ENCODE results near the gene CCDC74A. TPM values are rescaled to one million over a fixed set of nuclear protein-coding genes. Genes with fewer than 3 reads are reported as not detected.
"Not testable (repeated sequence)": the region's sequence is repeated elsewhere in the genome, so short reads cannot be mapped to it uniquely, and the experiment has no call there.

Gene CCDC74A
- total RNA-seq, 6 experiments from 2014 or later: 0.20 to 1.2 (median 0.56) TPM

DNA sequence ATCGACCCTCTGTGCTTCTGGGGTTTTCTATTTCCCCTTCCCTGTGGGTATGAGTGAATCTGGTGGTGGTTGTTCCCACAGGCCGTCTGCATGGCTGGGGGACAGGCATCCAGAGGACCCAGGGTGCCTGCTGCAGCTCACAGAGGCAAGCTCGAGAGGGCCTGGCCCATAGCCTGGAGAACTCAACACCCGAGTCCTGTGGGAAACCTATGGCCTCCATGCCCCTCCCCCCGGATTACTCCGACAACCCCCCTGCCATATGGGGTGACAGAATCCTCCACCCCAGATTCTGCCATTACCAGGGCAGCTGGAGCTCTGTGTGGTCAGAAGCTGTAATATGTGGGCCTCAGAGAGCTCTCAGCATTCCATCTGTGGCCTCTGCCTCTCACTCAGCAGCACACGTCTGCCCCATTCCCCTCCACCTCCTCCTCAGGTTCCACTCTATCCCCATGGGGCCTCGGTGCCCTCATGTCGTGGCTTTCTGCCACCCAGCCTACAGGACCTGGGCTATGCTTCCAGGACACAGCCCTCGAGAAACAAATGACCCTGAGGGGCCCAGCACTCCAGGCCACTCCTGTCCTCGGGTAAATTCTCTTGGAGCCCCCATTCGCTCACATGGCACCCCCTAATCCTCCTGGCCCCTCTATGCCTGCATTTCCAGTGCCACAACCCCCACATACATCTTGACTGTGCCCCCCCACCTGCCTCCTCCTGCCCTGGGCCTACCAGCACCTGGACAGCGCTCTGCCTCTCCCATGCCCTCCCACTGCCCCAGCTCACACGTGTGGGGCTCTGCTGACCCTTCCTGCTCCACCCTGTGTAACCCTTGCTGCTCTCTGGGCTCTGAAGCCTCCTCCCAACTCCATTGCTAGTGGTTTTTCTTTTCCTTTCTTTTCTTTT is 39.1 kb upstream of the CCDC74A start:
- Histone ChIP-seq H3K4me1 (peaks cover 0 to 4% (median 0%) of the 10 kb centered on the region in 4 donors), H3K9me3 (no peaks in the 10 kb centered on the region), H3K27me3 (no peaks in the 10 kb centered on the region), H3K4me3 (no peak overlapping the region), H3K27ac (no peak overlapping the region), H3K36me3 (no peaks in the 10 kb centered on the region)
- DNase-seq: peak in 1 of 3 donors; percentile 54
- no peak for ATAC-seq
- WGBS (ENCODE audit: insufficient coverage, low coverage, low lambda C conversion rate, missing lambda C conversion rate): 80% methylated on average over 9 of the region's 14 CpGs
- TF ChIP-seq, protein P1, sequence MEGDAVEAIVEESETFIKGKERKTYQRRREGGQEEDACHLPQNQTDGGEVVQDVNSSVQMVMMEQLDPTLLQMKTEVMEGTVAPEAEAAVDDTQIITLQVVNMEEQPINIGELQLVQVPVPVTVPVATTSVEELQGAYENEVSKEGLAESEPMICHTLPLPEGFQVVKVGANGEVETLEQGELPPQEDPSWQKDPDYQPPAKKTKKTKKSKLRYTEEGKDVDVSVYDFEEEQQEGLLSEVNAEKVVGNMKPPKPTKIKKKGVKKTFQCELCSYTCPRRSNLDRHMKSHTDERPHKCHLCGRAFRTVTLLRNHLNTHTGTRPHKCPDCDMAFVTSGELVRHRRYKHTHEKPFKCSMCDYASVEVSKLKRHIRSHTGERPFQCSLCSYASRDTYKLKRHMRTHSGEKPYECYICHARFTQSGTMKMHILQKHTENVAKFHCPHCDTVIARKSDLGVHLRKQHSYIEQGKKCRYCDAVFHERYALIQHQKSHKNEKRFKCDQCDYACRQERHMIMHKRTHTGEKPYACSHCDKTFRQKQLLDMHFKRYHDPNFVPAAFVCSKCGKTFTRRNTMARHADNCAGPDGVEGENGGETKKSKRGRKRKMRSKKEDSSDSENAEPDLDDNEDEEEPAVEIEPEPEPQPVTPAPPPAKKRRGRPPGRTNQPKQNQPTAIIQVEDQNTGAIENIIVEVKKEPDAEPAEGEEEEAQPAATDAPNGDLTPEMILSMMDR (IDR thresholded peaks at IDR 0.05): no peak
- no peak for TF ChIP-seq POLR2A (IDR thresholded peaks at IDR 0.05)
- intact Hi-C loops (cut with DNase I): no loop called here

DNA sequence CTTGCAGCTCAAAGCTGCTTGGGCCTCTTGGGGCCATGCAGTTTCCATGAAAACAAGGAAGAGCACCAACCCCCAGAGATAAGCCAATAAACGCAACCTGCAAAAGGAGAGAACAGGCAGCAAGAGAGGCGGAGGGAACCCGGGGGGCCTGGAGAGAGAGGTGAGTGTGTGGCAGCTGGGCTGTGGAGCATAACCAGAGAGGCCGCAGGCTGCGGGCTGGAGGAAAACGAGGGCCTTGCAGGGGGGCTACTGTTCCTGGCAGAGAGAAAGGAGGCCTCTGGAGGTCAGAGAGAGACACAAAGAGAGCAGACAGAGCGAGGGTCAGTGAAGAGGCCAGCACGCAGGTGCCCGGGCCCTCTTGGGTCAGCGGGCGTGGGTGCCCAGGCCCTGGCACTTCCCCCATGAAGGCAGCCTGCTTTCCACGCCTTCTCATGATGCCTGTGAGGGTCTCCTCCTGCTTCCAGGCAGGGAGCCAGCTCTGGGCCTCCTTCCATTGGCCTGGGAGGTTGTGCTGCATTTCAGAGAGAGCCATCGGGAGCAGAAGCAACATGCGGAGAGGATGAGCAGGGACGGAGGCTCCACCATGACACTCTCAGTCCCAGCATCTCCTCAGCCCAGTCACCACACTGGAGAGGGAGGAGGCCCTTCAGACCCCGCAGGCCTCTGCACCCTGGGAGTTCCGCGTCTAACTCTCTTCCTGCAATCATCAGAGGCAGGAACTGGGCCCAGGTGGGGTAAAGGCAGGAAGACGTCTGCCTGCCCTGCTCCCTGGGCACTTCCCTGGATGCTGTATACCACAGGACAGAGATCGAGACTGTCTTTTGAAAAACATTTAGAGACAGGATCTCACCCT is 36.8 kb upstream of the CCDC74A start:
- peak in 1 of 3 donors; percentile 54 for DNase-seq
- H3K4me1 ChIP-seq: peaks cover 0 to 11% (median 2%) of the 10 kb centered on the region in 4 donors
- ATAC-seq; H3K9me3 ChIP-seq; H3K27me3 ChIP-seq; intact Hi-C loops (cut with DNase I); H3K36me3 ChIP-seq; H3K27ac ChIP-seq: not testable (repeated sequence)
- 75% methylated on average over 10 of the region's 20 CpGs for WGBS (ENCODE audit: insufficient coverage, low coverage, low lambda C conversion rate, missing lambda C conversion rate)
- peak overlapping the region; percentile 33 to 84 (median 40) for H3K4me3 ChIP-seq

DNA sequence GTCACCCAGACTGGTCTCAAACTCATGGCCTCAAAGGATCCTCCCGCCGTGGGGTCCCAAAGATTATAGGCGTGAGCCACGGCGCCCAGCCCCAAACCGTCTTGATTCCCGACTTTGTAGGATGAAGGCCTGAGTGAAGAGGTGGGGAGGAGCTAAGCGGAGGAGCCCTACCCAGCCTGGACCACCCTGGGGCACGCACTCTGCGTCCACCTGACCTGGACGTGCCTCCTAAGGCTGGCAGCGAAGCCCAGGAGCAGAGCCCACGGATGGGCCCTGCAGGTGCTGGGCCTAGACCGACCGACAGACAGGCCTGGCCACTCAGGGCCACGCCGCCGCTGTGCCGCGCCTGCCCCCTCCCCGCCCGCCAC is 36.2 kb upstream of the CCDC74A start:
- ATAC-seq (peak in 1 of 4 donors; percentile 14), DNase-seq (peak in 1 of 3 donors; percentile 56)
- Histone ChIP-seq H3K4me3 (peak overlapping the region; percentile 33 to 84 (median 40)), H3K4me1 (peaks cover 0 to 11% (median 2%) of the 10 kb centered on the region in 4 donors)
- H3K36me3 ChIP-seq; H3K27ac ChIP-seq; intact Hi-C loops (cut with DNase I); H3K9me3 ChIP-seq; H3K27me3 ChIP-seq: not testable (repeated sequence)
- WGBS (ENCODE audit: insufficient coverage, low coverage, low lambda C conversion rate, missing lambda C conversion rate): 17% methylated on average over 11 of the region's 22 CpGs

DNA sequence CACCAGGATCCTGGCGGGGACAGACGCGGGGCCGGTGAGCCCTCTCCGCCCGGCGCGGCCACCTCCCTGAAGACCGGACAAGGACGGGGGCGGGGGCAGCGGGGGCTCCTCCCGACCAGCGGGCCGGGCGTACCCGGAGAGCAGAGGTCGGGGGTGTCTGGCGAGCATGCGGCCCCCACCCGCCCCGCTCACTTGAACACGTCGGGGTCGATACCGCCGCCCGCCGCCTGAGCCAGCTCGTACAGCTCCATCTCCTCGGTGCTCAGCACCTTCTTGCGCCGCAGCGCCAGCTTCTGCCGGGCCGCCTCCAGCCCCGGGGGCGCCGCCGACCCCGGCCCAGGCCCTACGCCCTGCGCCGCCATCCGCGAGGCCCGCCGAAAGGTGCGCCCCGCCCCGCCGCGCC is 35.7 kb upstream of the CCDC74A start, which contains the start of gene MZT2A:
MZT2A (minus strand) TSS at position 383 of the 403 bp plus-strand sequence; CDS start at position 362, 21 bp downstream.
- WGBS (ENCODE audit: insufficient coverage, low coverage, low lambda C conversion rate, missing lambda C conversion rate): no CpG with 5 or more reads among the region's 53 CpGs
- H3K27me3 ChIP-seq; DNase-seq; H3K9me3 ChIP-seq; H3K36me3 ChIP-seq; intact Hi-C loops (cut with DNase I): not testable (repeated sequence)
- H3K4me1 ChIP-seq: peaks cover 0 to 11% (median 2%) of the 10 kb centered on the region in 4 donors
- ATAC-seq: peak in 1 of 4 donors; percentile 4
- H3K27ac ChIP-seq: peak within 1 kb of the TSS; percentile 74 to 79 (median 75)
- peak within 1 kb of the TSS; percentile 78 to 89 (median 84) for H3K4me3 ChIP-seq

DNA sequence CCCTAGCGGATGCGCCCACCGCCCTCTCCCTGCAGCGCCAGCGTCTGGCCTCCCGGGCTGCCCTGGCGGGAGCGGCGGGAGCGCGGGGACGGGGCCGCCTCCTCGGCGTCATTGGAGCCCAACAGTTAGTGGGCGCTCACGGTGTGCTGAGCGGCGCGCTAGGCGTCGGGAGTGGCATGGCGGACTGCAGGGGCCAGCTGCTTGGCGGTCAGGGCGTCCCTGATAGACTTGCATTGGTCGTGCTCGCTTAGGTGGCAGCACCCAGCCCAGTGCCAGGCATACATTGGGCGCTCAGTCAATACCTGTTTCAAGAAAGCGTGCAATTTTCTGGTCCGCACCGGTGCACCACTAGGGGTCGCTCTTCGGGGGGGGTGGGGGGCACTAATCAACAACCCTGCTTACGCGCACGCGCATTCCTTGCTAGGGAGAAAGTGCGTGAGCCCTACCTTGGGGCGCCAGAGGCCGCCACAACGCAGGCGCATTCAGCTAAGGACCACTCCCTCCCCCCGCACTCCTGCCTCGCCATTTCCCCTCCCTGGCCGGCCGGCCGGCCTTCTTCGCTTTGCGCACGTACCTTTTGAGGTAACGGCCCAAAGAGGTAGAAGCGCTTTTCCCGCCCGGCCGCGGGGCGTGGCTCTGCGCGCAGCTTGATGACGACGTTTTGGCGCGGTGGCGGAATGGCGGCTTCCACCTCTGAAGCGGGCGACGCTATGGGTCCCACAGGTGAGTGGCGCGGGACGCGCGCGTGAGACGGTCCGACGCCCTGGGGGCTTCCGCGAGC is 35.1 kb upstream of the CCDC74A start:
- WGBS (ENCODE audit: insufficient coverage, low coverage, low lambda C conversion rate, missing lambda C conversion rate): 0% methylated on average over 20 of the region's 79 CpGs
- peak; percentile 90 to 93 (median 92) for ATAC-seq
- Histone ChIP-seq H3K27me3 (no peaks in the 10 kb centered on the region), H3K9me3 (no peaks in the 10 kb centered on the region), H3K4me1 (peaks cover 0 to 11% (median 2%) of the 10 kb centered on the region in 4 donors), H3K36me3 (no peaks in the 10 kb centered on the region), H3K4me3 (peak overlapping the region; percentile 78 to 89 (median 84)), H3K27ac (peak overlapping the region; percentile 74 to 79 (median 75))
- peak; percentile 17 for TF ChIP-seq POLR2A (IDR thresholded peaks at IDR 0.05)
- TF ChIP-seq, protein P1 (IDR thresholded peaks at IDR 0.05): peak; percentile 54 to 82 (median 64)
- DNase-seq: peak; percentile 96 to 97 (median 97)
- intact Hi-C loops (cut with DNase I): no loop called here
